H1 (cell line): ENCODE measurements around the gene PTTG1IP. TPM values are rescaled to one million over a fixed set of nuclear protein-coding genes. Genes with fewer than 3 reads are reported as not detected.

Source experiments
- CTCF ChIA-PET: fragments of 300-600 bp; sonication (Branson Sonifier 250); formaldehyde crosslinking; loops from one replicate; lab custom pipeline; 2021; ENCODE audit not compliant: partially characterized antibody; lab: Charles Lee
- POLR2A ChIA-PET: fragments of 300-600 bp; sonication (Branson Sonifier 250); formaldehyde crosslinking; loops from one replicate; lab custom pipeline; 2021; ENCODE audit warnings: inconsistent platforms; ENCODE audit not compliant: partially characterized antibody; lab: Charles Lee
- DNase-seq, 2 experiments: peaks; one replicate each; pipeline versions ENCODE4 v3.0.0 to v3.0.0-alpha.2; 2010 to 2022; ENCODE audit warnings: low spot score in 2 of 2, low read depth in 1 of 2, mixed read lengths in 1 of 2
- FAIRE-seq: peaks from 2 replicates; lab custom pipeline; 2011; peaks lifted over from hg19 to GRCh38; lab: Jason Lieb, UNC
- H2AFZ ChIP-seq: 2 replicates; pipeline ENCODE4 v1.8.1; 2012; ENCODE audit warnings: low read length, inconsistent platforms
- H2AK5ac ChIP-seq: 2 replicates; pipeline ENCODE4 v1.6.1; 2013; ENCODE audit warnings: low read depth, low read length
- H2BK120ac ChIP-seq: replicated peaks from 2 replicates; pipeline ENCODE3; 2013; ENCODE audit warnings: low read depth, low read length, inconsistent platforms
- H2BK12ac ChIP-seq: 2 replicates; pipeline ENCODE4 v1.6.1; 2013; ENCODE audit warnings: low read depth, low read length
- H2BK15ac ChIP-seq: 2 replicates; pipeline ENCODE4 v1.6.1; 2013; ENCODE audit warnings: low read length
- H2BK20ac ChIP-seq: 2 replicates; pipeline ENCODE4 v1.6.1; 2013; ENCODE audit warnings: low read length
- H2BK5ac ChIP-seq: 2 replicates; pipeline ENCODE4 v1.6.1; 2013; ENCODE audit warnings: low read depth, low read length
- H3K14ac ChIP-seq: 2 replicates; pipeline ENCODE4 v1.6.1; 2013; ENCODE audit warnings: inconsistent platforms; ENCODE audit not compliant: insufficient read length
- H3K18ac ChIP-seq: 2 replicates; pipeline ENCODE4 v1.6.1; 2013; ENCODE audit warnings: low read length; ENCODE audit errors: extremely low read depth
- H3K23ac ChIP-seq: 2 replicates; pipeline ENCODE4 v1.6.1; 2013; ENCODE audit warnings: inconsistent platforms; ENCODE audit not compliant: insufficient read length
- H3K23me2 ChIP-seq: 2 replicates; pipeline ENCODE4 v1.6.1; 2013; ENCODE audit warnings: low read depth, low read length
- H3K27ac ChIP-seq: 2 replicates; pipeline ENCODE4 v1.6.1; 2011; ENCODE audit warnings: low read depth, low read length, inconsistent platforms
- H3K27me3 ChIP-seq, 4 experiments: replicated peaks in 1 of 4; 1 replicate in 1 of 4; 2 replicates in 3 of 4; pipeline versions ENCODE4 v1.6.1 to v1.8.1; 2011 to 2013; ENCODE audit warnings: low read length in 3 of 4, mild to moderate bottlenecking in 3 of 4, inconsistent platforms in 2 of 4, mixed read lengths in 2 of 4, moderate library complexity in 1 of 4; ENCODE audit not compliant: control insufficient read depth in 3 of 4, insufficient read depth in 3 of 4; ENCODE audit errors: extremely low read depth in 1 of 4
- H3K36me3 ChIP-seq, 4 experiments: 2 replicates each; pipeline versions ENCODE4 v1.6.1 to v1.8.1; 2011 to 2013; ENCODE audit warnings: mild to moderate bottlenecking in 4 of 4, low read length in 3 of 4, moderate library complexity in 2 of 4, control low read depth in 1 of 4, inconsistent platforms in 1 of 4; ENCODE audit not compliant: insufficient read depth in 4 of 4, control insufficient read depth in 2 of 4
- H3K4ac ChIP-seq: replicated peaks from 2 replicates; pipeline ENCODE3; 2013; ENCODE audit warnings: low read length, low read depth, mixed read lengths, inconsistent platforms; ENCODE audit not compliant: insufficient read length
- H3K4me1 ChIP-seq, 4 experiments: replicated peaks in 1 of 4; 1 replicate in 1 of 4; 2 replicates in 3 of 4; pipeline versions ENCODE4 v1.6.1 to v1.8.1; 2011 to 2013; ENCODE audit warnings: low read length in 3 of 4, inconsistent platforms in 2 of 4, mixed read lengths in 1 of 4; ENCODE audit not compliant: insufficient read depth in 4 of 4, control insufficient read depth in 3 of 4
- H3K4me2 ChIP-seq, 2 experiments: 2 replicates each; pipeline versions ENCODE4 v1.6.1 to v1.8.1; 2011 to 2013; ENCODE audit warnings: low read depth in 2 of 2, low read length in 2 of 2, control low read depth in 1 of 2, inconsistent platforms in 1 of 2, mild to moderate bottlenecking in 1 of 2; ENCODE audit not compliant: insufficient read depth in 1 of 2
- H3K4me3 ChIP-seq, 4 experiments: fragments of 200-600, 300-600 bp in 1 of 4; sonication (generic), shearing (Covaris generic), sonication (Bioruptor Twin) in 1 of 4; 2 replicates each; pipeline versions ENCODE4 v1.5.1 to v1.8.1; 2011 to 2016; ENCODE audit warnings: low read length in 4 of 4, low read depth in 3 of 4, control low read depth in 2 of 4, inconsistent platforms in 2 of 4, mild to moderate bottlenecking in 2 of 4, mixed read lengths in 1 of 4, moderate library complexity in 1 of 4; ENCODE audit not compliant: insufficient read depth in 2 of 4; ENCODE audit errors: extremely low read depth in 1 of 4
- H3K56ac ChIP-seq: replicated peaks from 2 replicates; pipeline ENCODE3; 2013; ENCODE audit warnings: low read depth, mild to moderate bottlenecking, mixed read lengths, low read length, inconsistent platforms; ENCODE audit not compliant: insufficient read length
- H3K79me1 ChIP-seq: 2 replicates; pipeline ENCODE4 v1.6.1; 2013; ENCODE audit warnings: low read depth, low read length, control low read depth
- H3K79me2 ChIP-seq, 2 experiments: 2 replicates each; pipeline versions ENCODE4 v1.6.1 to v1.8.1; 2012 to 2013; ENCODE audit warnings: low read length in 2 of 2, mild to moderate bottlenecking in 2 of 2, inconsistent platforms in 1 of 2; ENCODE audit not compliant: insufficient read depth in 2 of 2, control insufficient read depth in 1 of 2
- H3K9ac ChIP-seq, 4 experiments: replicated peaks in 1 of 4; 1 replicate in 1 of 4; 2 replicates in 3 of 4; pipeline versions ENCODE4 v1.6.1 to v1.8.1; 2011 to 2013; ENCODE audit warnings: low read depth in 3 of 4, low read length in 3 of 4, control low read depth in 2 of 4, mild to moderate bottlenecking in 2 of 4, moderate library complexity in 2 of 4, inconsistent platforms in 1 of 4; ENCODE audit errors: extremely low read depth in 1 of 4
- H3K9me3 ChIP-seq, 2 experiments: 2 replicates each; pipeline versions ENCODE4 v1.6.1 to v1.8.1; 2012 to 2013; ENCODE audit warnings: mild to moderate bottlenecking in 2 of 2, moderate library complexity in 2 of 2, control low read depth in 1 of 2, inconsistent platforms in 1 of 2, low read depth in 1 of 2, low read length in 1 of 2, mixed read lengths in 1 of 2; ENCODE audit not compliant: insufficient read depth in 2 of 2
- H4K20me1 ChIP-seq, 2 experiments: replicated peaks in 1 of 2; 2 replicates each; pipeline versions ENCODE3 to v1.8.1; 2011 to 2013; ENCODE audit warnings: inconsistent platforms in 2 of 2, low read length in 2 of 2, mild to moderate bottlenecking in 1 of 2; ENCODE audit not compliant: insufficient read depth in 2 of 2, control insufficient read depth in 1 of 2
- H4K5ac ChIP-seq: 2 replicates; pipeline ENCODE4 v1.6.1; 2013; ENCODE audit warnings: low read length, low read depth, mixed read lengths, inconsistent platforms; ENCODE audit not compliant: insufficient read length
- H4K8ac ChIP-seq: 2 replicates; pipeline ENCODE4 v1.8.0; 2013; ENCODE audit warnings: mild to moderate bottlenecking, moderate library complexity, low read length, inconsistent platforms; ENCODE audit not compliant: insufficient read depth; ENCODE audit errors: extremely low read depth
- H4K91ac ChIP-seq: replicated peaks from 2 replicates; pipeline ENCODE3; 2013; ENCODE audit warnings: low read length, mixed read lengths, inconsistent platforms; ENCODE audit not compliant: insufficient read length
- CREB1 ChIP-seq: IDR thresholded peaks from 2 replicates; pipeline ENCODE4 v1.6.1; 2012; ENCODE audit warnings: inconsistent platforms
- GTF2F1 ChIP-seq: IDR thresholded peaks from 2 replicates; pipeline ENCODE4 v1.6.1; 2012; ENCODE audit warnings: low read depth, low read length, improper control_type of control experiment, borderline replicate concordance
- RBBP5 ChIP-seq: IDR thresholded peaks from 2 replicates; pipeline ENCODE4 v1.7.1; 2012; ENCODE audit warnings: low read depth, mild to moderate bottlenecking, inconsistent platforms, low read length, moderate library complexity, borderline replicate concordance
- WGBS, 2 experiments: shearing (Covaris generic) in 1 of 2; methylation state at CpG; one replicate each; pipeline versions ENCODE4 v1.1.6 to v1.1.7; 2013 to 2015; ENCODE audit warnings: low lambda C conversion rate in 2 of 2, mixed read lengths in 2 of 2, inconsistent platforms in 1 of 2, low coverage in 1 of 2, missing lambda C conversion rate in 1 of 2; ENCODE audit not compliant: insufficient replicate concordance in 2 of 2, insufficient coverage in 1 of 2, insufficient read length in 1 of 2; ENCODE audit errors: extremely low coverage in 1 of 2, missing lambda C conversion rate in 1 of 2; 5-methylcytosine and 5-hydroxymethylcytosine counted together
- polyA plus RNA-seq, 7 experiments: library from polyadenylated mRNA; depleted of rRNA in 3 of 7; stranded (reverse) in 5 of 7; unstranded in 2 of 7; fragments of >200 nt in 5 of 7; fragments of 200-250 nt in 2 of 7; gene quantifications; 1 replicate in 5 of 7; 2 replicates in 1 of 7; 4 replicates in 1 of 7; pipeline versions ENCODE4 v1.2.1 to v1.2.3, GENCODE V29; 2011 to 2013; ENCODE audit warnings: missing spikeins in 2 of 7, mixed read lengths in 2 of 7
- total RNA-seq: library from RNA; stranded (reverse); fragmentation: NEBNext Ultra II Directional; extraction: Animal tissue kit (Norgen Biotek cat#: 25700); gene quantifications from 2 replicates; pipeline ENCODE4 v1.2.1, GENCODE V29; 2021
- TF ChIP-seq, protein P1 (sequence below): IDR thresholded peaks from 2 replicates; pipeline ENCODE4 v1.6.1; 2012; ENCODE audit warnings: inconsistent platforms

PTTG1IP gene
- total and polyA plus RNA-seq, 2 of the 8 experiments (the other 6 are each of a cell fraction or from before 2014, with no cell fraction given), result 90.8 to 130 TPM

DNA sequence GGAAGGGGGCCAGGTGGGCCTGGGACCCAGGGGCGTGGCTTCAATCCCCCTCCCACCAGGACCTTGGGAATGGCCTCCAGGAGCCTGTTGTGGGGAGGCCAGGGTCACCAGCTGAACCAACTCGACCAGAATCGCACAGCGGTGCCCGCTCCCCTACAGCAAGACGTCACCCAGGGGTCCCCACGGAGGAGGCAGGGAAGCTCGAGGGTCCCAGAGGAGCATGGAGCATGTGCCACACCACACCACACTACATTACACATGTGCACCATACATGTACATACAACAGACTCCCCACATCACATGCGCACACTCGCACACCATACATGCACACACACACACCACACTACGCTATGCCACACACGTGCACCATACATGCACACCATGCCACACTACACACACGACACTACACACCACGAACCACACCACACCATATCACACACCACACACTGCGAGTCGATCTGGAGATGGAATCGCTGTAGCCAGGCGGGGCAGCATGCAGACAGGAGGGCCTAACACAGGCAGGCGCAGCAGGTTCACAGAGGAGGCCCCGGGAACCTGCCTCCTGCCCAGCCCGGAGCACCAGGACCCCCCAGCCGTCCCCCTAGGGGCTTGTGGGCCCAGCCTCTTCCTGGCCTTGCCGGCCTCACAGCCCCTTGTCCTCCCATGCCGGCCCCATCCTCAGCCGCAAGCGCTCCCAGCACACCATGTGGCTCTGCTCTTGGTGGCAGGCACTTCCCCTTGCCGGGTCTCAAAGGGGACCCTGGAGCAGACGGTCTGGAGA, 46.6 kb upstream of the PTTG1IP start:
- peak overlapping the region; percentile 93 for H4K91ac ChIP-seq
- ChIA-PET POLR2A (interaction anchor here (0.8 to 1.7 kb wide), 5 partner anchors 8 to 114 kb away, joined by 3 to 7 read pairs (median 4); partner anchors contain the start of gene PTTG1IP), CTCF (interaction anchor here (0.6 to 1.6 kb wide), 7 partner anchors 11 to 210 kb away, joined by 3 to 5 read pairs (median 3); no protein-coding TSS in a partner anchor)
- H3K23me2 ChIP-seq, result peaks cover 8% of the 10 kb centered on the region
- H3K56ac ChIP-seq, result no peak overlapping the region
- DNase-seq (no peak), FAIRE-seq (no peak)
- peak overlapping the region; percentile 100 for H2BK15ac ChIP-seq
- no peak overlapping the region for H4K5ac ChIP-seq
- no peaks in the 10 kb centered on the region for H3K9me3 ChIP-seq
- H3K36me3 ChIP-seq, result no peaks in the 10 kb centered on the region
- no peak overlapping the region; the same call in 1 of the 2 replicates for H3K18ac ChIP-seq
- H3K27ac ChIP-seq, result no peak overlapping the region
- TF ChIP-seq GTF2F1, result no peak
- TF ChIP-seq CREB1, result no peak
- TF ChIP-seq, protein P1, sequence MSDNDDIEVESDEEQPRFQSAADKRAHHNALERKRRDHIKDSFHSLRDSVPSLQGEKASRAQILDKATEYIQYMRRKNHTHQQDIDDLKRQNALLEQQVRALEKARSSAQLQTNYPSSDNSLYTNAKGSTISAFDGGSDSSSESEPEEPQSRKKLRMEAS, result no peak
- no peak for TF ChIP-seq RBBP5
- 0 out of 2 replicates have a peak, but pooled peaks cover 3% of the 10 kb centered on the region for H3K79me1 ChIP-seq
- peaks cover 0 to 5% of the 10 kb centered on the region in 2 experiments for H4K20me1 ChIP-seq
- H3K4ac ChIP-seq, result peak overlapping the region; percentile 94
- H2BK12ac ChIP-seq, result peak overlapping the region; percentile 100; the same call in 1 of the 2 replicates
- 0 out of 2 replicates have a peak overlapping the region, but pooled peaks have one; percentile 43 for H2AFZ ChIP-seq
- H3K9ac ChIP-seq, result peak overlapping the region in 1 of 4 experiments; percentile 47; a peak in 1 of 7 replicates
- peak overlapping the region; percentile 47; the same call in 1 of the 2 replicates for H2BK5ac ChIP-seq
- WGBS, 2 experiments, result 62% methylated on average over 26 of the region's 28 CpGs; no CpG with 5 or more reads in 1 of the 2 experiments
- no peak overlapping the region for H3K14ac ChIP-seq
- peak overlapping the region; percentile 56 to 78 for H3K4me2 ChIP-seq
- peak overlapping the region; percentile 35; the same call in 1 of the 2 replicates for H4K8ac ChIP-seq
- H2AK5ac ChIP-seq, result peak overlapping the region; percentile 99
- peaks cover 0 to 14% (median 10%) of the 10 kb centered on the region in 4 experiments; a peak in 6 of 7 replicates for H3K4me1 ChIP-seq
- no peaks in the 10 kb centered on the region for H3K79me2 ChIP-seq
- no peak overlapping the region for H2BK120ac ChIP-seq
- peak overlapping the region; percentile 51 for H2BK20ac ChIP-seq
- H3K4me3 ChIP-seq, result peak overlapping the region in 2 of 4 experiments; percentile 18 to 51; a peak in 4 of 8 replicates
- H3K27me3 ChIP-seq, result peaks cover 15 to 59% (median 50%) of the 10 kb centered on the region in 4 experiments
- peak overlapping the region; percentile 56 for H3K23ac ChIP-seq
